CD4-positive, alpha-beta T cell treated with Interleukin-17A for 4 hours (primary cell): ENCODE measurements around the gene NUDT13.

Source experiments
- DNase-seq: peaks from one replicate; pipeline ENCODE4 v3.0.0-alpha.2; 2020; ENCODE audit warnings: mixed read lengths

Gene NUDT13

GRCh38 chr10:73167458-73167782 is 57.2 kb downstream of the NUDT13 start:
- no peak for DNase-seq

- DNase-seq = peak; percentile 90
Observed at GRCh38 chr10:73167783-73168464, 57.7 kb downstream of the NUDT13 start, which contains the start of the genes ECD and FAM149B1. ECD (minus strand) TSS chr10:73168008; CDS start chr10:73163937, 4,071 bp downstream. FAM149B1 (plus strand) TSS chr10:73168119; CDS start chr10:73168340, 221 bp downstream.

GRCh38 chr10:73168465-73168803 is 58.2 kb downstream of the NUDT13 start:
- DNase-seq = no peak

GRCh38 chr10:73169320-73169719 is 59.1 kb downstream of the NUDT13 start:
- no peak for DNase-seq

GRCh38 chr10:73172867-73173266 is 62.6 kb downstream of the NUDT13 start:
- DNase-seq = no peak

- no peak for DNase-seq
Observed at GRCh38 chr10:73174148-73174925, 64.1 kb downstream of the NUDT13 start.
